ENCODE results near the gene ZNF536.

The ZNF536 gene

GRCh38 chr19:30512176-30513081 is 140.2 kb downstream of the ZNF536 start:
- no peaks in the 10 kb centered on the region for H3K27me3 ChIP-seq (ENCODE audit: control insufficient read depth in 1 of 2, insufficient read depth in 2 of 2, low read length in 2 of 2)
- H3K9ac ChIP-seq (ENCODE audit: low read length): no peak overlapping the region
- no peaks in the 10 kb centered on the region for H3K4me1 ChIP-seq (ENCODE audit: insufficient read depth, low read length)
- H3K9me3 ChIP-seq (ENCODE audit: low read length): no peaks in the 10 kb centered on the region
- H3K27ac ChIP-seq (ENCODE audit: low read depth, low read length): no peak overlapping the region
- H3K4me3 ChIP-seq (ENCODE audit: low read depth in 1 of 2, low read length in 2 of 2): no peak overlapping the region
- no peaks in the 10 kb centered on the region for H3K36me3 ChIP-seq (ENCODE audit: insufficient read depth, low read length)

GRCh38 chr19:30513082-30513411 is 140.9 kb downstream of the ZNF536 start:
- H3K36me3 ChIP-seq (ENCODE audit: insufficient read depth, low read length): no peaks in the 10 kb centered on the region
- H3K4me1 ChIP-seq (ENCODE audit: insufficient read depth, low read length): no peaks in the 10 kb centered on the region
- no peaks in the 10 kb centered on the region for H3K27me3 ChIP-seq (ENCODE audit: control insufficient read depth in 1 of 2, insufficient read depth in 2 of 2, low read length in 2 of 2)
- H3K27ac ChIP-seq (ENCODE audit: low read depth, low read length): no peak overlapping the region
- H3K9me3 ChIP-seq (ENCODE audit: low read length): no peaks in the 10 kb centered on the region
- H3K9ac ChIP-seq (ENCODE audit: low read length): no peak overlapping the region
- no peak overlapping the region for H3K4me3 ChIP-seq (ENCODE audit: low read depth in 1 of 2, low read length in 2 of 2)

- no peaks in the 10 kb centered on the region for H3K4me1 ChIP-seq (ENCODE audit: insufficient read depth, low read length)
- no peak overlapping the region for H3K9ac ChIP-seq (ENCODE audit: low read length)
- no peaks in the 10 kb centered on the region for H3K36me3 ChIP-seq (ENCODE audit: insufficient read depth, low read length)
- H3K27me3 ChIP-seq (ENCODE audit: control insufficient read depth in 1 of 2, insufficient read depth in 2 of 2, low read length in 2 of 2): no peaks in the 10 kb centered on the region
- H3K9me3 ChIP-seq (ENCODE audit: low read length): no peaks in the 10 kb centered on the region
- H3K4me3 ChIP-seq (ENCODE audit: low read depth in 1 of 2, low read length in 2 of 2): no peak overlapping the region
- no peak overlapping the region for H3K27ac ChIP-seq (ENCODE audit: low read depth, low read length)
These were observed 143.9 kb downstream of the ZNF536 start for GRCh38 chr19:30516111-30516510.

- Histone ChIP-seq H3K27me3 (ENCODE audit: control insufficient read depth in 1 of 2, insufficient read depth in 2 of 2, low read length in 2 of 2) (no peaks in the 10 kb centered on the region), H3K27ac (ENCODE audit: low read depth, low read length) (no peak overlapping the region), H3K4me3 (ENCODE audit: low read depth in 1 of 2, low read length in 2 of 2) (no peak overlapping the region), H3K9me3 (ENCODE audit: low read length) (no peaks in the 10 kb centered on the region), H3K4me1 (ENCODE audit: insufficient read depth, low read length) (no peaks in the 10 kb centered on the region), H3K9ac (ENCODE audit: low read length) (no peak overlapping the region), H3K36me3 (ENCODE audit: insufficient read depth, low read length) (no peaks in the 10 kb centered on the region)
These were observed 144.3 kb downstream of the ZNF536 start for GRCh38 chr19:30516531-30516930.

- Histone ChIP-seq H3K36me3 (ENCODE audit: insufficient read depth, low read length) (no peaks in the 10 kb centered on the region), H3K9ac (ENCODE audit: low read length) (no peak overlapping the region), H3K4me3 (ENCODE audit: low read depth in 1 of 2, low read length in 2 of 2) (no peak overlapping the region), H3K4me1 (ENCODE audit: insufficient read depth, low read length) (no peaks in the 10 kb centered on the region), H3K27me3 (ENCODE audit: control insufficient read depth in 1 of 2, insufficient read depth in 2 of 2, low read length in 2 of 2) (no peaks in the 10 kb centered on the region), H3K9me3 (ENCODE audit: low read length) (no peaks in the 10 kb centered on the region), H3K27ac (ENCODE audit: low read depth, low read length) (no peak overlapping the region)
These were observed 146.9 kb downstream of the ZNF536 start for GRCh38 chr19:30518965-30519606.

- Histone ChIP-seq H3K4me1 (ENCODE audit: insufficient read depth, low read length) (no peaks in the 10 kb centered on the region), H3K9me3 (ENCODE audit: low read length) (no peaks in the 10 kb centered on the region), H3K36me3 (ENCODE audit: insufficient read depth, low read length) (no peaks in the 10 kb centered on the region), H3K27ac (ENCODE audit: low read depth, low read length) (no peak overlapping the region), H3K9ac (ENCODE audit: low read length) (no peak overlapping the region), H3K27me3 (ENCODE audit: control insufficient read depth in 1 of 2, insufficient read depth in 2 of 2, low read length in 2 of 2) (no peaks in the 10 kb centered on the region), H3K4me3 (ENCODE audit: low read depth in 1 of 2, low read length in 2 of 2) (no peak overlapping the region)
These were observed 147.5 kb downstream of the ZNF536 start for GRCh38 chr19:30519607-30520205.

- Histone ChIP-seq H3K27me3 (ENCODE audit: control insufficient read depth in 1 of 2, insufficient read depth in 2 of 2, low read length in 2 of 2) (no peaks in the 10 kb centered on the region), H3K27ac (ENCODE audit: low read depth, low read length) (no peak overlapping the region), H3K4me1 (ENCODE audit: insufficient read depth, low read length) (no peaks in the 10 kb centered on the region), H3K36me3 (ENCODE audit: insufficient read depth, low read length) (no peaks in the 10 kb centered on the region), H3K9ac (ENCODE audit: low read length) (no peak overlapping the region), H3K4me3 (ENCODE audit: low read depth in 1 of 2, low read length in 2 of 2) (no peak overlapping the region), H3K9me3 (ENCODE audit: low read length) (no peaks in the 10 kb centered on the region)
These were observed 148.7 kb downstream of the ZNF536 start for GRCh38 chr19:30520735-30521479.

- Histone ChIP-seq H3K27ac (ENCODE audit: low read depth, low read length) (no peak overlapping the region), H3K9me3 (ENCODE audit: low read length) (no peaks in the 10 kb centered on the region), H3K9ac (ENCODE audit: low read length) (no peak overlapping the region)
These were observed 149.8 kb downstream of the ZNF536 start for GRCh38 chr19:30521937-30522336.

GRCh38 chr19:30522341-30522740 is 150.2 kb downstream of the ZNF536 start:
- no peaks in the 10 kb centered on the region for H3K36me3 ChIP-seq (ENCODE audit: insufficient read depth, low read length)
- no peak overlapping the region for H3K9ac ChIP-seq (ENCODE audit: low read length)
- no peaks in the 10 kb centered on the region for H3K9me3 ChIP-seq (ENCODE audit: low read length)
- no peaks in the 10 kb centered on the region for H3K4me1 ChIP-seq (ENCODE audit: insufficient read depth, low read length)
- H3K27ac ChIP-seq (ENCODE audit: low read depth, low read length): no peak overlapping the region
- no peak overlapping the region for H3K4me3 ChIP-seq (ENCODE audit: low read depth in 1 of 2, low read length in 2 of 2)
- no peaks in the 10 kb centered on the region for H3K27me3 ChIP-seq (ENCODE audit: control insufficient read depth in 1 of 2, insufficient read depth in 2 of 2, low read length in 2 of 2)

More at GRCh38 chr19:30521937-30522336, 149.8 kb downstream of the ZNF536 start:
- H3K27me3 ChIP-seq (ENCODE audit: control insufficient read depth in 1 of 2, insufficient read depth in 2 of 2, low read length in 2 of 2): no peaks in the 10 kb centered on the region
- no peak overlapping the region for H3K4me3 ChIP-seq (ENCODE audit: low read depth in 1 of 2, low read length in 2 of 2)
- no peaks in the 10 kb centered on the region for H3K4me1 ChIP-seq (ENCODE audit: insufficient read depth, low read length)
- H3K36me3 ChIP-seq (ENCODE audit: insufficient read depth, low read length): no peaks in the 10 kb centered on the region

GRCh38 chr19:30523791-30524190 is 151.6 kb downstream of the ZNF536 start:
- Histone ChIP-seq H3K36me3 (ENCODE audit: insufficient read depth, low read length) (no peaks in the 10 kb centered on the region), H3K9me3 (ENCODE audit: low read length) (no peaks in the 10 kb centered on the region), H3K27ac (ENCODE audit: low read depth, low read length) (no peak overlapping the region), H3K4me1 (ENCODE audit: insufficient read depth, low read length) (no peaks in the 10 kb centered on the region), H3K9ac (ENCODE audit: low read length) (no peak overlapping the region), H3K27me3 (ENCODE audit: control insufficient read depth in 1 of 2, insufficient read depth in 2 of 2, low read length in 2 of 2) (no peaks in the 10 kb centered on the region), H3K4me3 (ENCODE audit: low read depth in 1 of 2, low read length in 2 of 2) (no peak overlapping the region)

- no peaks in the 10 kb centered on the region for H3K9me3 ChIP-seq (ENCODE audit: low read length)
- H3K4me1 ChIP-seq (ENCODE audit: insufficient read depth, low read length): no peaks in the 10 kb centered on the region
- no peak overlapping the region for H3K9ac ChIP-seq (ENCODE audit: low read length)
- H3K36me3 ChIP-seq (ENCODE audit: insufficient read depth, low read length): no peaks in the 10 kb centered on the region
- H3K27ac ChIP-seq (ENCODE audit: low read depth, low read length): no peak overlapping the region
- H3K27me3 ChIP-seq (ENCODE audit: control insufficient read depth in 1 of 2, insufficient read depth in 2 of 2, low read length in 2 of 2): no peaks in the 10 kb centered on the region
- H3K4me3 ChIP-seq (ENCODE audit: low read depth in 1 of 2, low read length in 2 of 2): no peak overlapping the region
These were observed 153.2 kb downstream of the ZNF536 start for GRCh38 chr19:30525383-30525782.
